ENCODE results near the gene RASGRP1. TPM values are rescaled to one million over a fixed set of nuclear protein-coding genes. Genes with fewer than 3 reads are reported as not detected.

RASGRP1 gene
- total and polyA plus RNA-seq, 10 of the 15 experiments (the other 5 are each of a cell fraction or from before 2014, with no cell fraction given), result 5.6 to 234 (median 20.9) TPM

DNA sequence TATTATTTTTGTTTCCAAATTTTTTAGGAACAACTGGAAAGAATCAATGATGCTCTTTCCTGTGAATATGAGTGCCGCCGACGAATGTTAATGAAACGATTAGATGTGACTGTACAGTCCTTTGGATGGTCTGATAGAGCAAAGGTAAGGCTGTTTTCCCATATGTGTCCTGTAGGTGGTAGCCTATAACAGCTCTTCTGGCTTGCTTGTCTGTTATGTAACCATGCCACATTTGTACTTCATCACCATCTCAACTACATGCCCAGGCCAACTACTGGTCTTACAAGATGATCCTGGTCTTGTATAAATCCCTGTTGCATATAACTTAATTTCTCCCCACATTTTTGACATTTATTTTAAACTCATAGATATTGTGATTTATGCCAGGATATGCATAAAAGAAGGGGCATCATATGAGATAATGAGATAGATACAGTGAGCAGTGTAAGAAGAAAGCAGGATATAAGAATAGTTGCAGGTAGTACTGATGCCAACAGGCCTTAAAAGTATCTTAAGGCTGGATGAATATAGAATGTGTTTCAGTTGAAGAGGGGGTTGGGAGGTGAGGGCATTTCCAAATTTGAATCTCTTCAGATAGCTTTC lies 90.4 kb downstream of the RASGRP1 start:
- Histone ChIP-seq H3K9ac (ENCODE audit: control insufficient read depth, insufficient read depth, low read length) (no peak overlapping the region), H3K4me1 (ENCODE audit: control insufficient read depth, insufficient read depth, low read length) (no peaks in the 10 kb centered on the region), H3K4me2 (ENCODE audit: control insufficient read depth, insufficient read depth) (no peak overlapping the region), H4K20me1 (ENCODE audit: control insufficient read depth, insufficient read depth) (no peaks in the 10 kb centered on the region), H3K79me2 (ENCODE audit: control insufficient read depth, insufficient read depth, low read length) (no peaks in the 10 kb centered on the region), H3K9me3 (replicated peaks; ENCODE audit: control insufficient read depth, insufficient read depth, low read length) (no peaks in the 10 kb centered on the region), H3K36me3 (ENCODE audit: control insufficient read depth in 2 of 2, insufficient read depth in 2 of 2, low read length in 1 of 2) (peaks cover 3 to 13% of the 10 kb centered on the region in 2 experiments; a peak in 3 of 4 replicates), H3K4me3 (no peak overlapping the region), H3K27me3 (replicated peaks in 1 of 2; ENCODE audit: control insufficient read depth in 2 of 2, insufficient read depth in 2 of 2, low read length in 1 of 2) (no peaks in the 10 kb centered on the region), H2AFZ (ENCODE audit: control insufficient read depth, low read depth, low read length) (no peak overlapping the region), H3K27ac (ENCODE audit: control insufficient read depth, insufficient read depth) (no peak overlapping the region)
- in situ Hi-C loops (cut with MboI), result no loop called here
- ChIA-PET POLR2A (interaction anchor here (2.2 kb wide), 1 partner anchor 216 kb away, joined by 6 read pairs; no protein-coding TSS in a partner anchor), SMC1A (ENCODE audit: uncharacterized antibody, unreplicated experiment) (interaction anchor here (0.9 to 7.2 kb wide), 17 partner anchors 11 to 478 kb away, joined by 3 to 138 read pairs (median 5); partner anchors contain the start of gene FAM98B), CTCF (interaction anchor here (0.7 to 7.2 kb wide), 22 partner anchors 10 to 233 kb away, joined by 3 to 219 read pairs (median 4); partner anchors contain the start of genes FAM98B and RASGRP1), RAD21 (ENCODE audit: unreplicated experiment) (interaction anchor here (0.5 to 7.2 kb wide), 6 partner anchors 20 to 229 kb away, joined by 3 to 148 read pairs (median 9); partner anchors contain the start of gene FAM98B)
- no TSS peak for BruUV-seq (replicated peaks)
- FAIRE-seq, result peak; percentile 97
- WGBS (ENCODE audit: insufficient coverage, insufficient replicate concordance, low lambda C conversion rate, missing lambda C conversion rate), result 32% methylated on average over 4 of the region's 4 CpGs
- ATAC-seq, result peak; percentile 99
- intact Hi-C loops (cut with micrococcal nuclease; ENCODE audit: unreplicated experiment), result loop anchor here (1.0 to 5.0 kb wide), 5 partner anchors 33 to 225 kb away; partner anchors contain the start of gene RASGRP1
- DNase-seq (ENCODE audit: low read depth, low spot score), result peak; percentile 33
- no peak for TF ChIP-seq PAX5 (IDR thresholded peaks at IDR 0.05; ENCODE audit: borderline replicate concordance, low read depth, low read length)
- TF ChIP-seq SMARCA5 (IDR thresholded peaks at IDR 0.05), result peak; percentile 24; the same call in 1 of the 2 replicates
- no peak for TF ChIP-seq DPF2 (IDR thresholded peaks at IDR 0.05)
- TF ChIP-seq, protein P1, sequence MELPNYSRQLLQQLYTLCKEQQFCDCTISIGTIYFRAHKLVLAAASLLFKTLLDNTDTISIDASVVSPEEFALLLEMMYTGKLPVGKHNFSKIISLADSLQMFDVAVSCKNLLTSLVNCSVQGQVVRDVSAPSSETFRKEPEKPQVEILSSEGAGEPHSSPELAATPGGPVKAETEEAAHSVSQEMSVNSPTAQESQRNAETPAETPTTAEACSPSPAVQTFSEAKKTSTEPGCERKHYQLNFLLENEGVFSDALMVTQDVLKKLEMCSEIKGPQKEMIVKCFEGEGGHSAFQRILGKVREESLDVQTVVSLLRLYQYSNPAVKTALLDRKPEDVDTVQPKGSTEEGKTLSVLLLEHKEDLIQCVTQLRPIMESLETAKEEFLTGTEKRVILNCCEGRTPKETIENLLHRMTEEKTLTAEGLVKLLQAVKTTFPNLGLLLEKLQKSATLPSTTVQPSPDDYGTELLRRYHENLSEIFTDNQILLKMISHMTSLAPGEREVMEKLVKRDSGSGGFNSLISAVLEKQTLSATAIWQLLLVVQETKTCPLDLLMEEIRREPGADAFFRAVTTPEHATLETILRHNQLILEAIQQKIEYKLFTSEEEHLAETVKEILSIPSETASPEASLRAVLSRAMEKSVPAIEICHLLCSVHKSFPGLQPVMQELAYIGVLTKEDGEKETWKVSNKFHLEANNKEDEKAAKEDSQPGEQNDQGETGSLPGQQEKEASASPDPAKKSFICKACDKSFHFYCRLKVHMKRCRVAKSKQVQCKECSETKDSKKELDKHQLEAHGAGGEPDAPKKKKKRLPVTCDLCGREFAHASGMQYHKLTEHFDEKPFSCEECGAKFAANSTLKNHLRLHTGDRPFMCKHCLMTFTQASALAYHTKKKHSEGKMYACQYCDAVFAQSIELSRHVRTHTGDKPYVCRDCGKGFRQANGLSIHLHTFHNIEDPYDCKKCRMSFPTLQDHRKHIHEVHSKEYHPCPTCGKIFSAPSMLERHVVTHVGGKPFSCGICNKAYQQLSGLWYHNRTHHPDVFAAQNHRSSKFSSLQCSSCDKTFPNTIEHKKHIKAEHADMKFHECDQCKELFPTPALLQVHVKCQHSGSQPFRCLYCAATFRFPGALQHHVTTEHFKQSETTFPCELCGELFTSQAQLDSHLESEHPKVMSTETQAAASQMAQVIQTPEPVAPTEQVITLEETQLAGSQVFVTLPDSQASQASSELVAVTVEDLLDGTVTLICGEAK (IDR thresholded peaks at IDR 0.05; ENCODE audit: borderline replicate concordance), result no peak
- TF ChIP-seq STAT1 (conservative IDR thresholded peaks at IDR 0.05), result 0 out of 2 replicates have a peak, but pooled peaks have one; percentile 40
- 0 out of 2 replicates have a peak, but pooled peaks have one; percentile 34 for TF ChIP-seq NBN (IDR thresholded peaks at IDR 0.05)
- TF ChIP-seq ATF7 (IDR thresholded peaks at IDR 0.05; ENCODE audit: low read depth), result peak; percentile 26
- TF ChIP-seq CREM (IDR thresholded peaks at IDR 0.05; ENCODE audit: low read depth), result no peak
- TF ChIP-seq SMC3 (IDR thresholded peaks at IDR 0.05; ENCODE audit: borderline replicate concordance, low read length), result peak; percentile 77; the same call in 1 of the 2 replicates
- TF ChIP-seq EZH2 (IDR thresholded peaks at IDR 0.05; ENCODE audit: borderline replicate concordance, control insufficient read depth, low read depth, low read length), result no peak
- TF ChIP-seq, protein P2, sequence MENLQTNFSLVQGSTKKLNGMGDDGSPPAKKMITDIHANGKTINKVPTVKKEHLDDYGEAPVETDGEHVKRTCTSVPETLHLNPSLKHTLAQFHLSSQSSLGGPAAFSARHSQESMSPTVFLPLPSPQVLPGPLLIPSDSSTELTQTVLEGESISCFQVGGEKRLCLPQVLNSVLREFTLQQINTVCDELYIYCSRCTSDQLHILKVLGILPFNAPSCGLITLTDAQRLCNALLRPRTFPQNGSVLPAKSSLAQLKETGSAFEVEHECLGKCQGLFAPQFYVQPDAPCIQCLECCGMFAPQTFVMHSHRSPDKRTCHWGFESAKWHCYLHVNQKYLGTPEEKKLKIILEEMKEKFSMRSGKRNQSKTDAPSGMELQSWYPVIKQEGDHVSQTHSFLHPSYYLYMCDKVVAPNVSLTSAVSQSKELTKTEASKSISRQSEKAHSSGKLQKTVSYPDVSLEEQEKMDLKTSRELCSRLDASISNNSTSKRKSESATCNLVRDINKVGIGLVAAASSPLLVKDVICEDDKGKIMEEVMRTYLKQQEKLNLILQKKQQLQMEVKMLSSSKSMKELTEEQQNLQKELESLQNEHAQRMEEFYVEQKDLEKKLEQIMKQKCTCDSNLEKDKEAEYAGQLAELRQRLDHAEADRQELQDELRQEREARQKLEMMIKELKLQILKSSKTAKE (IDR thresholded peaks at IDR 0.05; ENCODE audit: low read depth, poor library complexity, severe bottlenecking), result peak; percentile 32
- TF ChIP-seq, protein P3, sequence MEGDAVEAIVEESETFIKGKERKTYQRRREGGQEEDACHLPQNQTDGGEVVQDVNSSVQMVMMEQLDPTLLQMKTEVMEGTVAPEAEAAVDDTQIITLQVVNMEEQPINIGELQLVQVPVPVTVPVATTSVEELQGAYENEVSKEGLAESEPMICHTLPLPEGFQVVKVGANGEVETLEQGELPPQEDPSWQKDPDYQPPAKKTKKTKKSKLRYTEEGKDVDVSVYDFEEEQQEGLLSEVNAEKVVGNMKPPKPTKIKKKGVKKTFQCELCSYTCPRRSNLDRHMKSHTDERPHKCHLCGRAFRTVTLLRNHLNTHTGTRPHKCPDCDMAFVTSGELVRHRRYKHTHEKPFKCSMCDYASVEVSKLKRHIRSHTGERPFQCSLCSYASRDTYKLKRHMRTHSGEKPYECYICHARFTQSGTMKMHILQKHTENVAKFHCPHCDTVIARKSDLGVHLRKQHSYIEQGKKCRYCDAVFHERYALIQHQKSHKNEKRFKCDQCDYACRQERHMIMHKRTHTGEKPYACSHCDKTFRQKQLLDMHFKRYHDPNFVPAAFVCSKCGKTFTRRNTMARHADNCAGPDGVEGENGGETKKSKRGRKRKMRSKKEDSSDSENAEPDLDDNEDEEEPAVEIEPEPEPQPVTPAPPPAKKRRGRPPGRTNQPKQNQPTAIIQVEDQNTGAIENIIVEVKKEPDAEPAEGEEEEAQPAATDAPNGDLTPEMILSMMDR (IDR thresholded peaks at IDR 0.05 in 2 of 3, conservative IDR thresholded peaks at IDR 0.05 in 1 of 3; ENCODE audit: control insufficient read depth in 2 of 3, extremely low read depth in 1 of 3, insufficient read depth in 1 of 3, low read depth in 3 of 3, low read length in 3 of 3), result peak; percentile 67 to 92 (median 74); a peak in 5 of 6 replicates
- TF ChIP-seq ZNF24 (IDR thresholded peaks at IDR 0.05), result 0 out of 2 replicates have a peak, but pooled peaks have one; percentile 3
- TF ChIP-seq, protein P4, sequence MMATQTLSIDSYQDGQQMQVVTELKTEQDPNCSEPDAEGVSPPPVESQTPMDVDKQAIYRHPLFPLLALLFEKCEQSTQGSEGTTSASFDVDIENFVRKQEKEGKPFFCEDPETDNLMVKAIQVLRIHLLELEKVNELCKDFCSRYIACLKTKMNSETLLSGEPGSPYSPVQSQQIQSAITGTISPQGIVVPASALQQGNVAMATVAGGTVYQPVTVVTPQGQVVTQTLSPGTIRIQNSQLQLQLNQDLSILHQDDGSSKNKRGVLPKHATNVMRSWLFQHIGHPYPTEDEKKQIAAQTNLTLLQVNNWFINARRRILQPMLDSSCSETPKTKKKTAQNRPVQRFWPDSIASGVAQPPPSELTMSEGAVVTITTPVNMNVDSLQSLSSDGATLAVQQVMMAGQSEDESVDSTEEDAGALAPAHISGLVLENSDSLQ (IDR thresholded peaks at IDR 0.05), result 0 out of 2 replicates have a peak, but pooled peaks have one; percentile 24

Measured in GM12878 (cell line).